GM21526 (cell line): ENCODE results near the gene RUNX1.

Source experiments
- ATAC-seq: cut with Tn5 transposase; IDR thresholded peaks from one replicate; pipeline ENCODE4 v1.9.1; 2021; ENCODE audit warnings: moderate library complexity; ENCODE audit not compliant: unreplicated experiment, low FRiP score

Gene RUNX1

DNA sequence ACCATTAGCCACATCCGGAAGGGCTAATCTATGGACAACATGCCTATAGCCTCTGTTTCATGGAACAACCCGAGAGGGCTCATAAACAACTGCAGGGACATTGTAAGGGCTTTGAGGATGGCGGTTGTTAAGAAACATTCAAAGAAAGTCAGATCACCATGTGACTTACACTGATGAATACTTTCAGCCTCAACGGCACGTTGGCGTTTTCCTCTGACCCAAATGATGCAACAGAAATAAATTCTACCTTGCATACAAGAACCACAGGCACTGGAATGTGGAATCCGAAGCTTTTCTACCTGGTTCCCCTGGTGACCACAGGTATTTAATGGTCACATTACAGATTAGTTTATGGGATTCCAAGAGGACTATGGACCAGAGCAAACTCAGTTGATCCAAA lies 273.3 kb downstream of the RUNX1 start:
- no peak for ATAC-seq

GRCh38 chr21:34774750-34775149 lies 274.4 kb downstream of the RUNX1 start:
- ATAC-seq: no peak

DNA sequence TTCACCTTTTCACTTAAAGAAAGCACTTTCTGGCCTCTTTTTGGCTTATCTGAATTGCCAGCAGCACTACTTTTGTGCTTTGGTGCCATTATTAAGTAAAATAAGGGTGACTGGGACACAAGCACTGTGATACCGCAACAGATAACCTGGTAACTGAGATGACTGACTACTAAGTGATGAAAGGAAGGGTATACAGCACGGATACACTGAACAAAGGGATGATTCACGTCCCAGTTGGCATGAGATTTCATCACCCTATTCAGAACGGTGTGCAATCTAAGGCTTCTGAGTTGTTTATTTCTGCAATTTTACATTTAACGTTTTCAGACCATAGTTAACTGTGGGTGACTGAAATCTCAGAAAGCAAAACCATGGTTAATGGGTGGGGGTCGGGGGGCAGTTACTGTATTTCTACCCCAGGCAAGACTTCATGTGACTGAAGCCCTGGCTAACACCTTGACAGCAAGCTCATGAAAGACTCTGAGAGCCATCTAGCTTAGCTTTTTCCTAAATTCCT lies 277.5 kb downstream of the RUNX1 start:
- no peak for ATAC-seq

DNA sequence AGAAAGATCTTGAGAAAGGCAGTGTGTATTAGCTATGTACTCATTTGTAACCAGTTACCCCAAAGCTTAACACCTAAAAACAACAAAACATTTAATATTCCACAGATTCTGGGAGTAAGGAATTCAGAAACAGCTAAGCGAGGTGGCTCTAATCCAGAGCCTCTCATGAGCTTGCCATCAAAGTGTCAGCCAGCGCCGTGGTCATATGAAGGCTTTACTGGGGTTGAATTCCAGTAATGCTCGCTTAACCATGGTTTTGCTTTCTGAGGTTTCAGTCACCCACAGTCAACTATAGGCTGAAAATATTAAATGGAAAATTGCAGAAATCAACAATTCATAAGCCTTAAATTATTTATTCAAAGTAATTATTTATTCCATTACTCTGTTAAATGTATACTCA lies 278.5 kb downstream of the RUNX1 start:
- ATAC-seq: no peak

GRCh38 chr21:34768326-34768725 lies 280.8 kb downstream of the RUNX1 start:
- ATAC-seq: no peak

DNA sequence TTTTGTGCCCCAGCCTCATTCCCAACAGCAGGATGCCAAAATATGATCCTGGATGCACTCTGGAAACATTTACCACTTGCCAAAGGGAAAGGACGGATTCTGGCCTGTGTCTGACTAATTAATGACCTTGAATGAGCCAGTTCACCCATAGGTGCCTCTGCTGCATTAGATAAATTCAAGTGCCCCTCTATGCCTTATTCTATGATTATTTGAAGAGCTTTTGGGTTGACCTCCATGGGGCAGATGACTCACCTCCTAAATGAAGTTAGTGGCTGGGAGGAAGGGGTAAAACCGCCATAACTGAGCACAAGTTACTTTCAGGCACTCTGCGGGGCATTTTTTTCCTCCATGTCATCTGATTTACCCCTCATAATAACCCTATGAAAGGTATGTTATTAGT lies 282.2 kb downstream of the RUNX1 start:
- no peak for ATAC-seq

DNA sequence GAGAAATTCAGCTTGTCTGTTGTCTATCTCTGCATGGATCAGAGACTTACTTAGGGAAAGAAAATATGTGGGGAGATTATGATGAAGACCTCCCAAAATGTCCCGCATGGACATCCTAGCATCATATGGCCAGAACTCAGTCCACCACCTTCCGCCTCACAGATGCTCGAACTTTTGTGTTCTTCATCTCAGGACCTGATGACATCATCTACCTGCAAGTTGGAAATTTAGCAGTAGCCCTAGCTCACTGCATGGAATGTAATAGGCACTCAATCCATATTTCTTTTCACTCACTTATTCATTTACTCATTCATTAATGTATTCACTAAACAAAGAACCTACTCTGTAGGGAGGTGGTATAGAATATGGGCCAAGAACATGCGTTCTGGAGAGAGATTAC lies 283.5 kb downstream of the RUNX1 start:
- ATAC-seq: no peak

GRCh38 chr21:34764715-34765284 lies 284.3 kb downstream of the RUNX1 start:
- no peak for ATAC-seq

- ATAC-seq: no peak
These were observed 286.3 kb downstream of the RUNX1 start for GRCh38 chr21:34762786-34763185.

- no peak for ATAC-seq
These were observed 287.3 kb downstream of the RUNX1 start for GRCh38 chr21:34761758-34762330.

- no peak for ATAC-seq
These were observed 294.1 kb downstream of the RUNX1 start for GRCh38 chr21:34754690-34755647.

- ATAC-seq: no peak
These were observed 300.2 kb downstream of the RUNX1 start for GRCh38 chr21:34748862-34749261.

DNA sequence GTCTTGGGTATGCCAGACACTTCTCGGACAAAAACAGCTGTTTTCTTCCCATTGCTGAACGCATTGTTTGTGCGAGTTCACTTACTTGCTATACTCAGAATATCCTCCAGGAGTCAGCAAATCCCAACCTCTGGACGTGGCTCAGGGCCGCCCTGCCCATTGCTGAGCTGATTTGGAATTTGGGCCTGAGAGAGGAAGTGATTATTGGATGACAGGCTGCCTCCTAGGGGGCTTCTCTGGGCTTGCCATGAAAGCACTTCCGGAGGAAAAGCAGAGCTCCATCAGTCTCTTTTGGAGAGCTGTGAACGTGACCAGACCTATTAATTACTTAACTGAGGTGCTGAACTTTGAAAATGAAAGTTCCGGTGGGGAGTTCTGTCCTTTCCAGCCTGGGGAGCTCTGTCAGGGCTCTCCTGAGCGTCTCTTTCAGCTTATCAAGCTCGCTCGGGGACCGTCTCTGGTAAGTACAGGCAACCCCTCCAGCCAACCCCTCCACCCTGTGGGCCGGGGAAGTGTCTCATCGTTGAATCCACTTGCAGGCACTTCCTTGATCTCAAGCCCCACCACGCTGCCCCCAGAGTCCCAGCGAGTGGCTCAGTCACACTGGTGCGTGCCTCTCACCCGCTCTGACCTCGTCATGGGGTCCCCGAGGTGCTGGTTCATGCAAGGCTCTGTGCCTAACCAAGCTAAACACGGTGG lies 303.4 kb downstream of the RUNX1 start:
- no peak for ATAC-seq

DNA sequence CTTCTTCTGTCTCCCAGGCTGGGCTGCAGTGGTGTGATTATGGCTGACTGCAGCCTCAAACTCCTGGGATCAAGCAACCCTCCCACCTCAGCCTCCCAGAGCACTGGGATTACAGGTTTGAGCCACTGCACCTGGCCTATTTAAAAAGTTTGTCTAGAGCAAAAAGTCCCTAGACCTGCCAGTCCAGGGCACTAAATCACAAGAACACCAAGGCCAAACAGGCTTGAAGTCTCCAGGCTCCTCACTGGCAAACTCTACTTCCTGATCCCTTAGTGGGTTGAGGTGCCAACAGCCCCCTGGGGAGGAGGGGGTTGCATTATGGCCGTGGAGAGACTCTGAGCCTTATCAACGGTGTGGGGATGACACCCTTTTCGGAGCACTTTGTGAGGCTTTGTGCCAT lies 304.3 kb downstream of the RUNX1 start:
- no peak for ATAC-seq

DNA sequence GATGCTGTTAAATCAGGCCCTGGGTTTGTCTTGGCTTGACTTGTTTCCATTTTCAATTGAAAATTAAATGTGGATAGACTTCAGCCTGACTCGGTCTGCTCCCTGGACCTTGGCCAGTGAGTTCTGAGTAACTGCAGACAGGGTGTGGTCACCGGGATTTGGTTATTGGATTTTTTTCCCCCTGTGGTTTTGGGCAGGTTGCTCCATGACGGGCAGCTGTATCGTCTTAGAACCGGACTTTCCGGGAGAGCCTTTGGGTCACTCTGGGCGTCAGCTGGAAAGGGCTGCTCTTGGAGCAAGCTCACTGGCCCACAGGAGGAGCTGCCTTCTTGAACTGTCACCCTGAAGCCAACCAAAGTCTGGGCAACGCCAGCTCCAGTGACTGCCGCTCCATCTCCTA lies 305.3 kb downstream of the RUNX1 start:
- no peak for ATAC-seq

DNA sequence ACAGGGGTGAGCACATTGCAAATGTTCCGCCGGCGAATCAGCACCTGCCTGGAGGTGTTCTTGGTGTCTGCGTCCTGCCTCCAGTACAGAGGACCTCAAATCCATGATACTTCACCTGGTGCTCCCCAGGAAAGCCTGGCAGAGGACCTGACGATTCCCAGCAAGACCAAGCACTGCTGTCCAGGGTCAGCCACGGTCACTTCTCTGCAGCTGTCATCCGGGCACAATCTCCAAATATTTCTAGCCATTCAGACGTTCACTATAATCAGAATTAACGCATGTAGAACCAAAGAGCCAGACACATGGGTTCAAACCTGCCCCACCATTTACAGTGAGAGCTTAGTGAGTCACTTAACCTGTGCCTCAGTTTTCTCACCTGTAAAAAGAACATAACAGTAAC lies 305.8 kb downstream of the RUNX1 start:
- ATAC-seq: no peak

- ATAC-seq: no peak
These were observed 308.9 kb downstream of the RUNX1 start for GRCh38 chr21:34740198-34740597.
